SKM-1 (cell line): ENCODE data around the gene VEGFC.
A peak's percentile ranks its signal among the peaks of the same experiment; 100 is the strongest.

ENCODE experiments used
- DNase-seq: peaks from one replicate; lab custom pipeline; 2025; ENCODE audit not compliant: unreplicated experiment; lab: John Stamatoyannopoulos, UW

VEGFC gene

GRCh38 chr4:176799653-176800052 lies 6.9 kb upstream of the VEGFC start:
- no peak for DNase-seq

- no peak for DNase-seq
Observed at GRCh38 chr4:176798540-176798939, 5.8 kb upstream of the VEGFC start.

GRCh38 chr4:176795441-176795840 lies 2.7 kb upstream of the VEGFC start:
- no peak for DNase-seq

- no peak for DNase-seq
Observed at GRCh38 chr4:176794651-176795050, 1.9 kb upstream of the VEGFC start.

GRCh38 chr4:176794151-176794550 lies 1.4 kb upstream of the VEGFC start:
- no peak for DNase-seq

- DNase-seq: no peak
Observed at GRCh38 chr4:176793060-176793605, 411 bp upstream of the VEGFC start.

- DNase-seq: no peak
Observed at GRCh38 chr4:176791591-176792325, 964 bp downstream of the VEGFC start.

GRCh38 chr4:176790398-176790797 lies 2.3 kb downstream of the VEGFC start:
- DNase-seq: no peak

GRCh38 chr4:176789955-176790354 lies 2.8 kb downstream of the VEGFC start:
- DNase-seq: peak; percentile 73

- no peak for DNase-seq
Observed at GRCh38 chr4:176788971-176789370, 3.8 kb downstream of the VEGFC start.

GRCh38 chr4:176788248-176788647 lies 4.5 kb downstream of the VEGFC start:
- no peak for DNase-seq

GRCh38 chr4:176784816-176785215 lies 7.9 kb downstream of the VEGFC start:
- DNase-seq: no peak

- DNase-seq: no peak
Observed at GRCh38 chr4:176782794-176783193, 9.9 kb downstream of the VEGFC start.

GRCh38 chr4:176782191-176782590 lies 10.5 kb downstream of the VEGFC start:
- DNase-seq: no peak

- no peak for DNase-seq
Observed at GRCh38 chr4:176781739-176782100, 11.0 kb downstream of the VEGFC start.

GRCh38 chr4:176780995-176781738 lies 11.6 kb downstream of the VEGFC start:
- DNase-seq: no peak

GRCh38 chr4:176779421-176779820 lies 13.3 kb downstream of the VEGFC start:
- DNase-seq: no peak

GRCh38 chr4:176778491-176778890 lies 14.2 kb downstream of the VEGFC start:
- DNase-seq: no peak

GRCh38 chr4:176778063-176778462 lies 14.7 kb downstream of the VEGFC start:
- no peak for DNase-seq

GRCh38 chr4:176775338-176775737 lies 17.4 kb downstream of the VEGFC start:
- DNase-seq: no peak

GRCh38 chr4:176774852-176775251 lies 17.9 kb downstream of the VEGFC start:
- DNase-seq: no peak

GRCh38 chr4:176769514-176769913 lies 23.2 kb downstream of the VEGFC start:
- no peak for DNase-seq
